Measurements from ENCODE around the gene KCNJ9.
"Not testable (repeated sequence)": the region's sequence is repeated elsewhere in the genome, so short reads cannot be mapped to it uniquely, and the experiment has no call there.

Gene KCNJ9

DNA sequence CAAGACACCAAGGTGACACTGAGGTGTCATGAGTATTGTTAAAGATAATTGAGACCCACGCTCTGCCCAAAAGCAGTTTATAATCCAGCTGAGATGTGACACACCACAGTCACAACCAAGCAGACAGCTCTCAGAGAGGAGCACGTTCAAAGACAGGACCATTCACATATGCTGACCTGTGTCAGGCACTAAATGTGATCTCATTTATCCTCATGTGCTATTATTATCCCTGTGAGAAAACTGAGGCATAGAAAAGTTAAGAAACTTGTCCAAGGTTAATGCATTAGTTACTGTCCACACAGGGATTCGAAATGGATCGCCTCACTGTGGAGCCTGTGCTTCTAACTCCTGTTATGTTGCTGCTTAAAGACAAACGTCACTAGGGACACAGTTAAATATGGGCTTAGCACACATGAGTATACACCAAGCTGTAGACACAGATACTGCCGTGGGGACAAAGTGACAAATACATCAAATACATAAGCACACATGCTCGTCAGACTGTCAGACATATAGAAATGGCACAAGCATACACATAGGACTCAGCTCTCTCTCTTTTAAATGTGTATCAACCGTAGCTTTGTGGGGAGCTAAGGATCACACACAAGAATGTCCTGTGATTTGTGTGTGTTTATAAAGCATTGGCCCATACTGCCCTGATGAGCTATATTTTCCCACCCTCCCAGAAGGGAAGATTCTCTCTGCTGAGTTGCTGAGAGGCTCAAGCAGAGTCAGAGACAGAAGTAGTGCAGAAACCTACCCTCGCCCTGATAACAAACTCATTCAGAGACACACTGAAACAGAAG lies 20.6 kb downstream of the KCNJ9 start:
- DNase-seq (ENCODE audit: low read depth in 1 of 2, low spot score in 1 of 2), result no peak

DNA sequence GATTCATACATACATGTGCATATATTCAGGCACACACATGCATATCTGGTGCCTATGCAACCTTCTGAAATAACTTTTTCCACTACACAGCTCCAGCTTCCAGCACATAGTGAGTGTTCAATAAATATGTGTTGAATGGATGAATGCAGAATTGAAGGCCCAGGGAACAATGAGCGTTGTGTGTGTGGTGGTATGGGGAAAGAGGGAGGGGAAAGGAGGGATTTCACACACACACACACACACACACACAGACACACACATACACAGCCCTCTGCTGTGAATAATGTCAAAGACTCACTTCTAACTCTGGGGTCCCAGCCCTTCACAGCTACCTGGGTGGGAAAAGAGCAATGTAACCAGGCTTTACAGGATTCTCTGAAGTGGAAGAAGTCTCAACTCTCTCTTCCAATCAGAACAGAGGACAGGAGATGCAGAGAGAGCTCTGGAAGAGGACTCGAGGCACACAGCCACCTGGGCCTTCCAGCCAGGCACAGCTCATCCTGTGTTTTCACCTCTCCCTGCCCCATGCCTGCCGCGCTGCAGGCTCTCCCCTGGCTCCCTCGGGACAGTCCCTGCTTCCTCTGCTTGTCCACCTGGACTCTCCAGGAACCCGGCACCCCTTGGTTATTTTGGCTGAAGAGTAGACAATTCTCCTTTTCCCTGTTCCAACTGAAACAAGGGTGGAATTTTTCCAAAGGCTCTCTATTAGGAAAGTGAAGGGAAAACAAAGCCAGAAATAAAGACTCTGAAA lies 22.5 kb downstream of the KCNJ9 start:
- DNase-seq (ENCODE audit: low read depth in 1 of 2, low spot score in 1 of 2), result no peak

DNA sequence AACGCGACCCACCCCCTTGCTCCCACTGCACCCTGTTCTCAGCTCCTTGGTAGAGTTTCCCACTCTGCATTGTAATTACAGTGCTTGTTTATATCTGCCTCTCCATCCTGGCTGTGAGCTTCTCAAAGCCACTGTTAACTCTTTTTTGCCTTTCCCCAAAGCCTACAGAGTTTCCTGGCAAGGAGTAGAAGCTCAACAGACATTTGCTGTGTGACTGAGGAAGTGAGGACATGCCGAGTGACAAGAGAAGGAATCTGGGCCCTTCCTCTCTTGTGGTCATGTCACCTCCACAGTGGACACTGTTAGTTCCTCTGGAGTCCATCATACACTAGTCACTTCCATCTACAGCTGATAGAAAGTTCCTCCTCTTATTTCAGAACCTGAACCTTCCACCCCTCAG lies 23.1 kb downstream of the KCNJ9 start:
- no peak for DNase-seq (ENCODE audit: low read depth in 1 of 2, low spot score in 1 of 2)

DNA sequence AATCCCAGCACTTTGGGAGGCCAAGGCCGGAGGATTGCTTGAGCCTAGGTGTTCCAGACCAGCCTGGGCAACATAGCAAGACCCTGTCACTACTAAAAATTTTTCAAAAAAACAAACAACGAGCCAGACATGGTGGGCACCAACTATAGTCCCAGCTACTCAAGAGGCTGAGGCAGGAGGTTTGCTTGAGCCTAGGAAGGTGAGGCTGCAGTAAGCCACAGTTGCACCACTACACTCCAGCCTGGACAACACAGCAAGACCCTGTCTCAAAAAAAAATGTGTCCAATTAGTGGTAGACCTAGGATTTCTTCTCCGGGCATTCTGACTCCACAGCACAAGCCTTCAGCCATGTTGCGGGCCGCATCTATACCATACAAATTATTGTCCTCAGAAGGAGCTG lies 23.8 kb downstream of the KCNJ9 start:
- DNase-seq (ENCODE audit: low read depth in 1 of 2, low spot score in 1 of 2), result no peak

DNA sequence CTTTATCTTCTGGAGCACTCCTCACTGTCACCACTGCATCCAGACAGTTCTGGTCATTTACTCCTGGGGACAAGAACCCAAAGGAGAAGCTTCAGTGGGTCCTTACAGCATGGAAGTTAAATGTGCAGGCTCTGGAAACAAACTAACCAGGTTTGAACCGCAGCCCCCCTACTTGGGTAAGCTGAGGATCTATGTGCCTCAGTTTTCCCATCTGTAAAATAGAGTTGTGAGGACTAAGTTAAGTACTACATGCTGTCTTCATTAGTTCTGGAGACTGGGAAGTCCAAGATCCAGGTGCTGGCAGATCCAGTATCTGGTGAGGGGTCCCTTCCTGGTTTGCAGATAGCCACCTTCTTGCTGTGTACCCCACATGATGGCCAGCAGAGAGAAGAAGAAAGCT lies 26.2 kb downstream of the KCNJ9 start:
- no peak for DNase-seq (ENCODE audit: low read depth in 1 of 2, low spot score in 1 of 2)

DNA sequence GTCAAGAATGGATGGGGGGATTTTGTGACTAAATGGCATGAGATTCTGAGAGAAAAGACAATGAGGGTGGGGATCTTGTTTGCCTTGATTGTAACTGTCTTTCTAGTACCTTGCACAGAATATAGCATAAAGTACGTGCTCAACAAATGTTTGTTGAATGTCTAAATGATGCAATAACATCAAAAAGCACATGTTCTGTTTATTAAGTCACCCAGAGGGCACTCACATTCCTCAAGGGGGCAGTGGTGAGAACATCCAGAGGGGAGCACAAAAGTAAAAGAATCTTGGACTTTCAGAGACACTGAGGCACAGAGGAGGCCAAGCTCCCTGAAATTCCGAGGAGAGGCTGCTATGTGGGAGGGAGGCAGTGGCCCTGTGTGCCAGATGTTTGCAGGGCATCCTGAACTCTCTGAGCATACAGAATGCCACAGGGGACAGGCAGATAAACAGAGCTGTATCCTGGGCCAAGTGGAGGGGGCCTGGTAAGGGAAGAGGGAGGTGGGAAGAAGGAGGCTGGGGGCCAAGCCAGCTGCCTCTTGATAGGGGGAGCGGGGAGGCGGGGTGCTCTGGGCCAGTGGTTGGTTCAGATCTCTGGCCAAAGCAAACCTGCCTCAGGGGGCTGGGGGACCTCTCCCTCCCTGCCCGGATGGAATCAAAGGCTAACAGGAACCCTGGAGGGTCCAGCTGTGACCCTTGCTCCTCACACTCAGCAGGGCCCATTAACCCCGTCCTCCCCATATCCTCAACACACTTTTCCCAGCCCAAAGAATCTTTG lies 27.7 kb downstream of the KCNJ9 start:
- DNase-seq (ENCODE audit: low read depth in 1 of 2, low spot score in 1 of 2), result no peak

DNA sequence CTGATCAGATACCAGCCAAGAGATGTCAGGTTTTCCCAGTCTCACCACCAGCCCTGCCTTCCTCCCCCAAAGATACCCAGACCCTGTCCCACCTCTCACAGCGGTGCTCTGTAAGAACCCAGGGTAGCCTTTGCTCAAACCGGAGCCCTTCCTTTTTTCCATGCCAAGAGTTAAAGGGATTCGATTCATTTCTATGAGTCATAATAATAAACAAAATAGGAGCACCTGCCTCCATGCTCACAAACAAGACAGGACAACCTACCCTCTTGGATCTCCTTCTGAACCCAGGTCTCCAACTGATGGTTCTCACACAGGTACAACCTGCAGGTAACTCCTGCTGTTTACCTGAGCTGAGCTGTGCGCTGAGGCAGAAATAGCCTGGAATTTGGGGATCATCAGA lies 28.3 kb downstream of the KCNJ9 start:
- no peak for DNase-seq (ENCODE audit: low read depth in 1 of 2, low spot score in 1 of 2)

DNA sequence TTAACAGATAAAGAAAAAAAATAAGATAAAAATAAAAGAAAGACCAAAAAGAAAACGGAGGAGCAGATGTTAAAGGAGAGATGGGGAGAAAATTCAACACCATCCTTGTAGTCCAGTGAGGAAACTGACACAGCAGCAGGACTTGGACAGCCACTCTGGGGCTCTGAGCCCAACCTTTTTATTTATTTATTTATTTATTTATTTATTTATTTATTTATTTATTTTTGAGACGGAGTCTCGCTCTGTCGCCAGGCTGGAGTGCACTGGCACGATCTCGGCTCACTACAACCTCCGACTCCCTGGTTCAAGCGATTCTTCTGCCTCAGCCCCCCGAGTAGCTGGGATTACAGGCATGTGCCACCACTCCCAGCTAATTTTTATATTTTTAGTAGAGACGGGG lies 30.1 kb downstream of the KCNJ9 start:
- DNase-seq (ENCODE audit: low read depth in 1 of 2, low spot score in 1 of 2), result not testable (repeated sequence)

DNA sequence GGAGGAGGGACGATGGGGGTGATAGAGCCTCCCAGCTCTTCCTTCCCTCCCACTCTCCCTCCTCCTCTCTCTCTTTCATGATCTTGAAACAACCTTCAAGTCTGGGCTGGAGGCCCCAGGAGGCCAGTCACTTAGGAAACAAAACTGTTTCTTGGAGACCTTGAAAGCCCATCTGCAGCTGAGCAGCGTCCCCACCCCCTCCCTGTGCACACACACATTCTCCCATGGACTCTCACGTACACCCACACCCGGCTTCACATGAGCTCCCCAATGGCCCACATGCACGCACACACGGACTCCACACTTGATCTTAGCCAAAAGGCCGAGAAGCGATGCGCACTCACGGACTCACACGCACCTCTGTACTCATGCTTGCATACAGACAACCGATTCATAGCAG lies 31.0 kb downstream of the KCNJ9 start:
- DNase-seq (ENCODE audit: low read depth in 1 of 2, low spot score in 1 of 2), result no peak

DNA sequence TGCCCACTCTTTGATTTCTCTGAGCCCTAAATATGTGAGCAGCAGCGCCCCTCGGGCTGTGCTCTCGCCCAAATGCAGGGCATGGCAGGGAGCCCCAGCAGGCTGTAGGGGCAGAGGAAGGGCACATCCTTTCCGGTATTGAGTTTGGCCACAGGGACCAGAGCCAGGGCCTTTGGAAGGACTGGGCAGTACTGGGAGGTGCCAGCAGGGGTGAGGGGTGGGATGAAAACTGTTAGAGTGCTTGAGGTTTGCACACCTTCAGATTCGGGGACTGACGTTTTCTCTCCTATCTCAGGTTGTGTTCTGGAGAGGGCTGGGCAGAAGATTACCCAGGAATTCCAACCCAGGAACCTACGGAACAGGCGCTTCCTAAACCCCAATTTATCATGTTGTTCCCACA lies 32.1 kb downstream of the KCNJ9 start:
- DNase-seq (ENCODE audit: low read depth in 1 of 2, low spot score in 1 of 2), result no peak

DNA sequence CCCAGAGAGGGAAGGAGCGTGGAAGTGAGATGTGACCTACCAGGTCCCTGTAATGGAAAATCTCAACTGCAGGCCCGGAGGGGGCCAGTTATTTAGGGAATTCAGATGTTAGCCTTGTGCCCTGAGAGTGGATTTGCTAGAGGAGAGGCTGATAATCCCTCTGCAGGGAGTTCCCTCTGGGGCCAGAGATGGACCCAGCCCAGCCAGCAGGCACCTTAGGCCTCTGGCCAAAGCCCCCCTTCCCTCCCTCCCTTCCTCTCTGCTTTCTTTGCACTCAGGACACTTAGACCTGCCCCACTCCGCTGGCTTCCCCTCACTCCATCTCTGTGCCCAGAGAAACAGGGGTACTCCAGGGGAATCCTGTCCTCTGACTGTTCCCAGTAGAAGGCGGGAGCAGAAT lies 32.7 kb downstream of the KCNJ9 start:
- DNase-seq (ENCODE audit: low read depth in 1 of 2, low spot score in 1 of 2), result no peak

DNA sequence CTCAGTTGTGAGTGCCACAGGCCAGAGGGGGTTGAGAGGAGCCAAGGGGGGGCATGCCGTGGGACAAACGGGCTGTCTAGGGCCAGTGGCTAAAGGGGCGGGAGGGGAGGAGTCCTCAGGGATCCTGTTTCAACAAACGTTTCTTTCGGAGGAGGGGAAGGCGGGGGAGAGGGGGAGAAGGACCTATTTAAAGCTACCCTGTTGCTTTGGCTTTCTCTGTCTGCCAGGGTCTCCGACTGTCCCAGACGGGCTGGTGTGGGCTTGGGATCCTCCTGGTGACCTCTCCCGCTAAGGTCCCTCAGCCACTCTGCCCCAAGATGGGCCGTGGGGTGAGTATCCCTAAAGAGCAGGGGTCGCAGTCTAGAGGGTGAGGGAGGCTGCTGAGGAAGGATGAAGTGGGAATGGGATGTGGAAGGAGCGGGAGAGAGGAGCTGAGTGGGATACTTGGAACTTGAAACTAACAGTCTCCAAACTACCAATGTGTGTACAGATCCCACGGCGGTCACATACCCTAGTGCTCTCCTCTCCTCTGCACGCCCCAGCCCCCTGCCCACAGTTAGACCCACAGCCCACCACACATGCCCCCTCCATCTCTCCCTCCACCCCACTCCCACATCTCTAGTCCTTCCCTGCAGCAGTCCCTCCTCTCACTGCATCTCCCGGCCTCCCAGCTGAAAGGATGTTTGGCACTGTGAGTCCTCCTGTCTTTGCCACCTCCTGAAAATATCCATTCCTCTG lies 34.4 kb downstream of the KCNJ9 start, which contains the start of gene ATP1A2:
TSS of gene ATP1A2 (plus strand) at position 215 of the 738 bp plus-strand sequence. CDS start at position 318, 103 bp downstream.
- DNase-seq (ENCODE audit: low read depth in 1 of 2, low spot score in 1 of 2), result no peak

DNA sequence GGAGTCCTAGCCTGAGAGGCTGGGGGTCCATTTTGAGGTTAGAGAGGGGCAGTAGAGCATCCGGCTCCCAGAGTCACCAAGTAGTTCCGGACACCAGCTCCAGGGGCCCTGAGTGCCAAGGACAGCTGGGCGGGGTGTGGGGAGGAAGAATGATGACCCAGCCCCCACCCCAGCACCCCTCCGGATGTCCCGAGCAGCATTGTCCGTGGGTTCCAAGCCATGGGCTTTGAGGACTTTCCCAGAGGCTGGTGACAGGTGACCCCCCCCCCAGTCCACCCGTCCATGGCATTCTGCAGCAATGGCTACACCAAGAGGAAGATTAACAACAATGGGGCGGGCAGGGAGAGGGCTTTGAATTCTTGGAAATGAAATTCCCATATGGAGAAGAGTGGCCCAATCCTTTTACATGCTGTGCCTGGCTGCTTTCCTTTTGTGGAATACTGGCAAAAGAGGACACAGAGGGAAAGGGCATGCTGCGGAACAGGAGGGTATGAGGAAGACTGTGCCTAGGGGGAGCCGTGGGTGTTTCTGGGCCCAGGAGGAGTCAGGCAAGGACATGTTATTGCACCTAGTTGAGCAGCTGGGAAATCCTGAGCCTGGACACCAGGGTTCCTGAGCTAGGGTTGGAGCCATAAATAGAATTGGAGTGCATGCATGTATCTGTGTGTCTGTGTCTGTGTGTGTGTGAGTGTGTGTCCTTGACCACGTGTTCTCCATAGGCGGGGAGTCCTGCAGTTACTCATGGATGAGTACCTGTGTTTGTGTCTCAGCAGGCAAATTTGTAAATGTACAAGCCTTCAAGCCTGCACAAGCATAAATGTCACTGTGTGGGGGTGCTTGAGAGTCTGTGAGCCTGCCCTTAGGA lies 35.2 kb downstream of the KCNJ9 start:
- DNase-seq (ENCODE audit: low read depth in 1 of 2, low spot score in 1 of 2), result no peak

DNA sequence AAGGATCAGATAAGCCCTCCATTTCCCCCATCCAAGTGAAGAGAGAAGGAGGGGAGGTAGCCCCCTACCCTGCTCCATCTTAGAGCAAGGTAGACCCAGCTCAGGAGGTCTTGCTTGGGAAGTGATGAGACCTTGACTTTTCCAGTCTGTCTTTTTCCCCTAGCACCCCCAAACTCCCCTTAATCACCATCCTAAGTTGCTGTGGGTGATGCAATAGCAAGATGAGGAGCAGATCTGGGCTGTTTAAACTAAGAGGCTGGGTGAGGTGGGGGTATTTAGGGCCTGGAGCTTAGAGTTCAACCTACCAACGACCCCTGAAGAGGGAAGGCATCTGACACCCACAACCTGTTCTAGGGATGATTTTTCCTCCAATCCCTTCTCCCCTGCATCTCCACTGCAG lies 36.0 kb downstream of the KCNJ9 start:
- DNase-seq (ENCODE audit: low read depth in 1 of 2, low spot score in 1 of 2), result no peak

DNA sequence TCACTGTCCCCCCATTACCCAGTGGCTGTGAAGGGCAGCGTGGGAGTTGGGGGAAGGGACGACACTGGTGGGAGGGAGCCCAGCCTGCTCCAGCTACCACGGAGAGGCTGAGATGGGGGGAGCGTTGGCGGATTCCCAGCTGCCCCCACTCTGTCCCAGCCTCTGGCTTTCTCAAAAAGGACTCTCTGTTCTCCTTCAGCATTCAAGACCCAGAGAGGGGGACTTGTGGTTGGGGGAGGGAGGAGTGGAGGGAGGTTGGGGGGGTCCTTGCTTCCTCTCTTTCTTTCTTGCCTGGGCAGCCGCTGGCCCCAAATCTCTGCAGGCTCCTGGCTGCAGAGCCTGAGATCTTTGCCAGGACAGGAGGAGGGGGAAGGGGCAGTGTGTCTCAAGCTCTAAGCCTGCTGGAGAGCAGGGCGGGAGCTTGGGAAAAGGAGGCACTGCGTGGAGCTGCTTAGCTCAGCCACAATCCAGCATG lies 36.4 kb downstream of the KCNJ9 start:
- no peak for DNase-seq (ENCODE audit: low read depth in 1 of 2, low spot score in 1 of 2)

DNA sequence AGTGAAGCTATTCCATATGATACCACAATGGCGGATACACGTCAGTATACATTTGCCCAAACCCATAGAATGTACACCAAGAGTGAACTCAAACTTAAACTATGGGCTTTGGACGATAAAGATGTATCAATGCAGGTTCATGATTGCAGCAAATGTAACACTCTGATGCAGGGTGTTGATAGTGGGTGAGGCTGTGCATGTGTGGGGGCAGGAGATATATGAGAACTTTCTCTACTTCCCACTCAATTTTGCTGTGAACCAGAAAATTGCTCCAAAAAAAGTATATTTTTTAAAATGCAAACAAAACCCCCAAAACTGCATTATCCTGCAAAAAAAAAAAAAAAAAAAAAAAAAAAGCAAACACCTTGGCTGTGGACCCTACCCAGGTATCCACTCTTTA lies 37.6 kb downstream of the KCNJ9 start:
- DNase-seq (ENCODE audit: low read depth in 1 of 2, low spot score in 1 of 2), result no peak

DNA sequence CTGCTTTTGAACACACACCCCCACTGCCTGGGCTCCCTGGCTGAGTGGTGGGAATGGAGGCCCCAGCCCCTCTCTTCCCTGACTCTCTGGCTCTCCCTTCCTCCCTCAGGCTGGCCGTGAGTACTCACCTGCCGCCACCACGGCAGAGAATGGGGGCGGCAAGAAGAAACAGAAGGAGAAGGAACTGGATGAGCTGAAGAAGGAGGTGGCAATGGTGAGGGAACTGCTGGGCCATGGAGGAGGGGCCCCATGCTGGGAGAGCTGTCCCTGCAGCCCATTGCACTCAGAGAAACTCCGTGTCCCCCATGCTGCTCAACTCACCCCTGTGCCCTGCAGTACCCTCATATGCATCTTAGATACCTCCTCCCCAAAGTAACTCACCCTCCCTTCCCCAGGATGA lies 39.5 kb downstream of the KCNJ9 start:
- no peak for DNase-seq (ENCODE audit: low read depth in 1 of 2, low spot score in 1 of 2)

DNA sequence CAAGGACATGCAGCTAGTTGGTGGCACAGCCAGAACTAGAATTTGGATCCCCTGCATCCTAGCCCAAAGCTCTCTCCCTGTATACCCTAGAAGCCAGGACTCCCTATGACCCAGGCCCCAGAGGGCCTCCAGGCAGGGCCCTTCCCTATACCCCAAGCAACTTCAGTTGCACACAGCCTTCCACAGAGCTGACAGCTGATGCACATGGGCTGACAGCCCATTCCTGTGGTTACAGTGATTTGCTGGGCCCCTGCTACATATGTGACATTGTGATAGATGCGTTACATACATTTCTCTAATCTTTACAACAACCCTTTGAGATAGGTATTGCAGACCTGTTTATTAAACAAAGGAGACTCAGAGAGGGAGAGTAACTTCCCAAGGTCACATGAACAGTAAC lies 40.0 kb downstream of the KCNJ9 start:
- DNase-seq (ENCODE audit: low read depth in 1 of 2, low spot score in 1 of 2), result no peak

DNA sequence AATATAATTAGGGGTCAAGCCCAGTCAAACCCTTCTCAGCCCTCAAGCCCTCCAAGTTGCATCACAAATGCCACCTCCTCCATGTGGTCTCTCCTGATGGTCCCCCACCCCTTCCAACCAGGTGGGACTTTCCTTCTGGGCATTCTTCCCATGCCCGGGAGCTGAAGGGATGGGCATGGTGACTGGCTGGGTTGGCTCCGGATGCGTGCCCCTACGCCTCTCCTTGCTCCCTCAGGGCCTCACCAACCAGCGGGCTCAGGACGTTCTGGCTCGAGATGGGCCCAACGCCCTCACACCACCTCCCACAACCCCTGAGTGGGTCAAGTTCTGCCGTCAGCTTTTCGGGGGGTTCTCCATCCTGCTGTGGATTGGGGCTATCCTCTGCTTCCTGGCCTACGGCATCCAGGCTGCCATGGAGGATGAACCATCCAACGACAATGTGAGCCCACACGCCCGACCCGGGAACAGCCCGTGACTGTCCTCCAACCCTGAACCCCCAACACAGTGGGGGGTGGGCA lies 41.7 kb downstream of the KCNJ9 start:
- no peak for DNase-seq (ENCODE audit: low read depth in 1 of 2, low spot score in 1 of 2)

DNA sequence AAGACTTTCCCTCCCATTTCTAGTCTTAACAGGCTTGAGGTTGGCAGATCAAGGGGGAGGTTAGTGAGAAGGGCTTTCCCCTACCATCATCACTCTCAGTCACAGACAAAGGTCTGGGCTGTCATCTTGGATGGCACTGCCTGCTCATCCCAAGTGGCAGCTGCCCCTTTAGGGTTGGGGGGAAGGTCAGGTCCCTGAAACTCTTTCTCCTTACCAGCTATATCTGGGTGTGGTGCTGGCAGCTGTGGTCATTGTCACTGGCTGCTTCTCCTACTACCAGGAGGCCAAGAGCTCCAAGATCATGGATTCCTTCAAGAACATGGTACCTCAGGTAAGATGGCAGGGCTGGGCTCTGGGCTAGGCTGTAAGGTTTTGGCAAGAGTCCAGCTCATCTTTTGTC lies 42.4 kb downstream of the KCNJ9 start:
- DNase-seq (ENCODE audit: low read depth in 1 of 2, low spot score in 1 of 2), result no peak
